GM21825 (cell line): ENCODE measurements around the gene MRPL50.
"Not testable (repeated sequence)": the region's sequence is repeated elsewhere in the genome, so short reads cannot be mapped to it uniquely, and the experiment has no call there.

Source experiments
- ATAC-seq: cut with Tn5 transposase; IDR thresholded peaks from one replicate; pipeline ENCODE4 v1.9.1; 2021; ENCODE audit warnings: mild to moderate bottlenecking, moderate library complexity; ENCODE audit not compliant: unreplicated experiment

MRPL50 gene

DNA sequence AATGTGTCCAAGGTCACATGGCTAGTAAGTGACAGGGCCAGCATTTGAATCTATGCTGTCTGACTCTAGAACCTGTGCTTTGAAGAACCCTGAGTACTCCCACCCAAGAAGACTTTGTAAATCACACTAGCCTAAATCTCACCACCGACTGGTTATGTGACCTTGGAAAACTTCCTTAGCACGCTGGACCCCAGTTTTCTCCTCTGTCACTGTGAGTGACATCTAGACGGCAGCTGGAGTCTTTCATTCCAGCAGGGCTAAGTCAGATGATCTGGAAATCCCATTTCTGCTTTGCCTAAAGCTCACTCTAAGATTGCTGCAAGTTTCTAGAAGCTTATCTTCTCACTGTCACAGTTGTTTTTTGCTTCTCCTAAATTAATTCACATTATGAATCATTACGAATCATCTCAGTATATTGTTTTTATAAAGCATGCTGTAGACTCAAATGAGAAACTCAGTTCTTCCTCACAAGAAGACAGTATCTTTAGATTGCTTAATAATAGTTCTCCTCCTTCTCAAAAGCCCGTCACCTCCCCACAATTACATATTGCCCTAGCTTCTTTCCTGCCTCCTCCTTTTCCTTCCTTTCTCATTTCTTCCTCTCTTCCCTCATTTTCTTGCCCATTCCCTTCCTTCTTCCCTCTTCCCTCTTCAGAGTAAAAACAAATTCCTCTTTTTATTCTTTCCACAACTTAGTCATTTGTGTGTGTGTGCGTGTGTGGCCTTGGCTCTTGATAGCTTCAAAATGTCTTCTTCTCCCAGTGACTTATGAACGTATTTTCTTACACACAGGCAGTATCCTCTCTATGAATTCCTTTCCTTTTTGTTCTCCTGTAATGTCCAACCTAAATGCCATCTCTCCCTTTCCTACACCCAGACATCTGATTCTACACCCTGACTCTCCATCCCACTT is 20.4 kb upstream of the MRPL50 start:
- no peak for ATAC-seq

DNA sequence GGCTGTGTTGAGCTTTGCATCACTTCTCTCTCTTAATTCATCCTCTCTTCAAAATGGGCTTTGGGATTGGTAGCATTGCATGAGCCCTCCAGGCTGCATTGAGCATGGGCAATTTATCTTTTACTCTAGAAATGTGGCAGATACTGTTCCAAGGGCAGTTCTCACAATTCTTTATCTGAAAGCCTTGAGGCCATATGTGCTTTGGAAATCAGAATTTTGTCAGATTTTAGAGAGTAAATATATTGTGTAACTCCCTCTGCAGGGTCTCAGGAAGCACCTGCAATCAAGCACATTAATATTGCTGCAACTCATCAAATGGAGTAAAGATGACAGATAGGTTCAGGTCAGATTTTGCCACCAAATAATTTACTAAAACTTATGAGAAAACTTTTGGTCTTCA is 19.6 kb upstream of the MRPL50 start:
- no peak for ATAC-seq

DNA sequence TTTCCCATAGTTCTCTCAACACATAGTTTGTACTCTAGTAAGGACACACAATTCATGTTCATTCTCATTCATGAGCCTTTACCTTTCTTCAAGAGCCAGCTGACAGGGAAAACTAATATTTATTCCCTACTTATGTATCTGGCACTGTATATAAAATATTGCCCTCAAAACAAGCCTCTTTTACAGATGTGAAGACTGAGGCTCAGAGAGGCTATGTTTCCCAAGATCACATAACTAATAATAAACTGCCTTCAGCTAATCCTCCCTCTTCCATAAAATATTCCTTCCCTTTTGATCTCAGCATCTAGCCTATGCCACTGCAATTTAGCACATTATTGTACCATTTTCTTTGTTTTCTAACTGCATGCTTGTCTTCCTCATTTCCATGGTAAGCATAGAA is 19.0 kb upstream of the MRPL50 start:
- no peak for ATAC-seq

DNA sequence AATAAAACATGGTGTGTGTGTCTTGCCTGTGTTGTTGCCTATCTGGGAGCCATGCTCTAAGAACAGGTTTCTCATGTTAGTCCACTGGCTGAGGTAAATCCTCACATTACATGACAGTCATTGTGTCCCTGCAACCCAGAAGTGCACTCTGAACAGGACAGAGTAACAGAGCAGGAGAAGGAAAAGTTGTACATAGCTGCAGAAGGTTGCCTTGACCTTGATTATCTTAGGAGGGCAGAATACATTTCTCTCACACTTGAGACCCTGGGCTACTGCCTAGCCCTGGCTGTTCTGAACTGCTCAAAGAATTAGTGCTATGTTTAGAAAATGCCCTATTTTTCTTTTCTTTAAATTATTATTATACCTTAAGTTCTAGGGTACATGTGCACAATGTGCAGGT is 17.2 kb upstream of the MRPL50 start:
- no peak for ATAC-seq

DNA sequence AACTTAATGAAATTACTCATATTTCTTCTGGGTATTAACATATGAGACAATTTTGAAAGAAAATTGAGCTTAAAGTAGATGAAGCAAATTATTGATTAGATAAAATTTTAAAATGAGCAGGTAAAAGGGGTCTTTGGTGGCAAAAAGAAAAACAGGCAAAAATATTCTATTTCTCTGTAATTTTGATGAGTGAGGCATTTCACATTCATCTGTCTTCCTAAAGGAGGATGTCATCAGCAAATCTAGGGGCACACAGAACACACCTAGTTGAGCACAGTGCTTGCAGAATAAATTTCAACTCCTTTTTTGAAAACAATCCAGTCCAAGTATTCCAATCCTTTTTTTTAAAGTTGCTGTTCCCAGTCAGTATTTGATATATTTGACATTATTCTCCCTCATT is 16.4 kb upstream of the MRPL50 start:
- no peak for ATAC-seq

DNA sequence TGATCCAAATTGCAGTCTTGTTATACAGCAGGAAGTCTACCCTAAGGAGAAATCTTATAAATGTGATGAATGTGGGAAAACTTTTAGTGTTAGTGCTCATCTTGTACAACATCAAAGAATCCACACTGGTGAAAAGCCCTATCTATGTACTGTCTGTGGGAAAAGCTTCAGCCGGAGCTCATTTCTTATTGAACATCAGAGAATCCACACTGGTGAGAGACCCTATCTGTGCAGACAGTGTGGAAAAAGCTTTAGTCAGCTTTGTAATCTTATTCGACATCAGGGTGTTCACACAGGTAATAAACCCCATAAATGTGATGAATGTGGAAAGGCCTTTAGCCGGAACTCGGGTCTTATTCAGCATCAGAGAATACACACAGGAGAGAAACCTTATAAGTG is 10.7 kb upstream of the MRPL50 start:
- ATAC-seq: no peak

DNA sequence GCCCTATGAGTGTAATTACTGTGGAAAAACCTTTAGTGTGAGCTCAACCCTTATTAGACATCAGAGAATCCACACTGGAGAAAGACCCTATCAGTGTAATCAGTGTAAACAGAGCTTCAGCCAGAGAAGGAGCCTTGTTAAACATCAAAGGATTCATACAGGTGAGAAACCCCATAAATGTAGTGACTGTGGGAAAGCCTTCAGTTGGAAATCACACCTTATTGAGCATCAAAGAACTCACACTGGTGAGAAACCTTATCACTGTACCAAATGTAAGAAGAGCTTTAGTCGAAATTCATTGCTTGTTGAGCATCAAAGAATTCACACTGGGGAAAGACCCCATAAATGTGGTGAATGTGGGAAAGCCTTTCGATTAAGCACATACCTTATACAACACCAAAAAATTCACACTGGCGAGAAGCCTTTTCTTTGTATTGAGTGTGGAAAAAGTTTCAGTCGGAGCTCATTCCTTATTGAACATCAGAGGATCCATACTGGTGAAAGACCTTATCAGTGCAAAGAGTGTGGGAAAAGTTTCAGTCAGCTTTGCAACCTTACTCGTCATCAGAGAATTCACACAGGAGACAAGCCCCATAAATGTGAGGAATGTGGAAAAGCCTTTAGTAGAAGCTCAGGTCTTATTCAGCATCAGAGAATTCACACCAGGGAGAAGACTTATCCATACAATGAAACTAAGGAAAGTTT is 10.1 kb upstream of the MRPL50 start:
- ATAC-seq: no peak

DNA sequence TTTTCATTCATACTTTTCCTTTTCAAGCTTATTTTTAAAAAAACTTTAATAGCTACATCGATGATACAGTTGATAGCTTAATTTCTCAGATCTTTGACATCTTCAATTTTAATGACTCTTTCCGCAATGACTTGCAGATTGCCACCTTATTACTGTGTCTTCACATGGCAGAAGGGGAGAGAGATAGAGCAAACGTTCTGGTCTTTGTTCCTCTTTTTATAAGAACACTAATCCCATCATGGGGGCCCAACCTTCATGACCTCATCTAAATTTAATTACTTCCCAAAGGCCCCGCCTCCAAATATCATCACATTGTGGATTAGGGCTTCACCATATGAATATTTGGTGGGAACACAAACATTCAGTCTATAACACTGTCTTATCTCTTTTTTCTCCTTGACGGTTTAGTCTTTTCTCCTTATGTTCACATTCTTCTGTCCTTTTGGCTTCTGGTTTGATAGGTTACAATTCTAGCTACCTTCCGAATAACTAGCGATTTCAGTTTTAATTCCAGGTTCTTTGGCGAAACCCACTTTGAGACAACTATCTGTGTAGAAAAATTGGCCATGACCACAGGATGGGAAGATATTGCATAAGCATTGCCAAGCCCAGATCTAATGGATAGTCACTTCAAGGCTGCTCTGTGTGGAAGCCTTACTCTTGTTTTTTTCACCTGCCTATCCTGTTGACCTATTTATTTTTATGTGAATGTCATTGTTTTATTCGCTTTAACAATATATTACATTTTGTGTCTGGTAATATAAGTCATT is 5.3 kb upstream of the MRPL50 start:
- ATAC-seq: no peak

DNA sequence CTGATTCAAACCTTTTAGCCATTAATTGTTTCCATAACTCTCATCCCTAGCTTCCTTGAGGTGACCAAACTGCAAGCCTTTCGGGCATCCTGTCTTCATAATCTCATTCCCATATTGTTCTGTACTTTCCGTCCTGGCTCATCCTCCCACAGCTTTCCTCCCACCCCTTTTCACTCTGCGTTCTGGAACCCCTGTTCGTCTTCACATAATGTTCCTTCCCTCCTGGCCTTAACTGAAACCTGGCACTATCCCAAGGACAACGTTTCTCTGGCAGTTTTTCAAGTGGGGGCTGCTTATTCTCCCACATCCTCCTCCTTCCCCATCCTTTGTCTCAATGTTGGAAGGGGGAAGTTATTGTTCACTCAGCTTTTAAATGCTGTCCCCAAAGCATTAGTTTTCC is 1.7 kb upstream of the MRPL50 start:
- ATAC-seq: no peak

DNA sequence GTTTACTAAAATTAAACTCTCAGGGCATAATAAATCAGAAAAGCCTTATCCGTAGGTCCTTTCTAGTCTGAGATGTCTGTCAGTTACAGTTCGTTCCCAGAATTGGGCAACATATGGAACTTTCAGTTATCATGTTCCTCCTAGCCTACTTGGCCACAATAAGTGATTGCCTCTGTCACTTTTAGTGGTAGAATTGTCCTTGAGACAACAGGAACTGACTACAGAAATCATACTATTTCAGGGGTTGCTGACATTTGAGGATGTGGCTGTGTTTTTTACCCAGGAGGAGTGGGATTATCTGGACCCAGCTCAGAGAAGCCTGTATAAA is 1.2 kb upstream of the MRPL50 start:
- no peak for ATAC-seq

DNA sequence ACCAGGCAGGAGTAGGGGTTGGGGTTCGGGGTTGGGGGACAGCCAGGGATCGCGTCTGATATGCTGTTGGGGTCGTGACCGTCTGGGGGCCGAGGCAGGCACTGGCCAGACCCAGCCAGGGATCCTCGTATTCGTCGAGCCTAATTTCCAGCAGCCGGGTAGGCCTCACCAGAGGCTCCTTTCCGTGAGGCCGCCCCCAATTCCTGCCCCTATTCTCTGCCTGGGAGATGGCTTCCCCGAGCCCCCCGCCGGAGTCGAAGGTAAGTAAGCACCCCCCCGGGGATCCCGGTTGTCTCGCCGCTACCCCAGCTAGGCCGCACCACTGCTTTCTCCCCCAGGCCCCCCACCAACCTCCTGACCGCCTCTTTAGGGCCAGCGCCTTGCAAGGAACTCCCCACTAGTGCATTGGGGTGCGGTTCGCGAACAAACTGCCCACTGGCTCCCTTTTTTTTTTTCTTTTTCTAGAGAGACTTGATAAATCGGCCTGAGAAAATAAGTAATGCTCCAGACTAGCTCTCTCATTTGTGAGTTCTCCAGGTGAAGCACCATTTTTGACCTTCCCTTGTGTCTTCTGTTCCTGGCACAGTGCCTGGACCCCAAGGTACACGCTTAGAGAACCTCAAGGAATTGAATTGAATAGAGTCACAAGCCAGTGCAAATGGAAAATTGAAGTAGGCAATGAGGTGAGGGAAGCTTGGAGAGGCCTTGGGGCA is 668 bp upstream of the MRPL50 start:
- peak; percentile 9 for ATAC-seq

DNA sequence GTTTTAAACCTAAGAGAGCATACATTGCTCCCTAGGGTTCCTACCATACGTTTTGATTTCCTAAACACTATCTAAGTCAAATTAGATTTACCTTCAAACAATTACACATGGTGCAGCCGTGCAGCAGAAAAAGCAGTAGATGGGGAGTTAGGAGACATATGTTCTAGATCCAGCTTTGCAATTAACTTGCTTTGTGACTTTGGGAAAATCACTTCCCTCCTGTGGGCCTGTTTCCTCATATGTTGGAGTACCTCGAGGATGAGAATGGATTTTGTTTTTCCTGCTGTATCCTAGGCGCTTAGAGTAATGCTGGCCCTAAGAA is 711 bp downstream of the MRPL50 start:
- no peak for ATAC-seq

DNA sequence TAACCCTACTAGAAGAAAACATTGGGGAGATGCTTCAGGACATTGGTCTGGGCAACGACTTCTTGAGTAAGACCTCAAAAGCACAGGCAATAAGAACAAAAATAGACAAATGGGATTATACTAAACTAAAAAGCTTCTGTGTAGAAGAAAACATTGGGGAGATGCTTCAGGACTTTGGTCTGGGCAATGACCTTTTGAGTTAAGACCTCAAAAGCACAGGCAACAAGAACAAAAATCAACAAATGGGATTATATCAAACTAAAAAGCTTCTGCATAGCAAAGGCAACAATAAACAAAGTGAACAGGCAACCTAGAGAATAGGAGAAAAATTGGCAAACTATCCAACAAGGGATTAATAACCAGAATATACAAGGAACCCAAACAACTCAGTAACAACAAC is 3.7 kb downstream of the MRPL50 start:
- ATAC-seq: no peak

DNA sequence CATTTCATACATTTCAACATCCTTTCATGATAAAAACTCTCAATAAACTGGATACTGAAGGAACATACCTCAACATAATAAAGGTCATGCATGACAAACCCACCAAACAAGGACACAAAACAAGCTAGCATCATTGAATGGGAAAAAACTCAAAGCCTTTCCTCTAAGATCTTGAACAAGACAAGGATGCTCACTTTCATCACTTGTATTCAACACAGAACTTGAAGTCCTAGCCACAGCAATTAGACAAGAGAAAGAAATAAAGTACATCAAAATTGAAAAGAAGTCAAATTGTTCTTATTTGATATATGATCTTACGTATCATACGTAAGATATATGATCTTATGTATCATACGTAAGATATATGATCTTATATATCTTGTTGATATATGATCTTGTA is 5.3 kb downstream of the MRPL50 start:
- ATAC-seq: no peak

DNA sequence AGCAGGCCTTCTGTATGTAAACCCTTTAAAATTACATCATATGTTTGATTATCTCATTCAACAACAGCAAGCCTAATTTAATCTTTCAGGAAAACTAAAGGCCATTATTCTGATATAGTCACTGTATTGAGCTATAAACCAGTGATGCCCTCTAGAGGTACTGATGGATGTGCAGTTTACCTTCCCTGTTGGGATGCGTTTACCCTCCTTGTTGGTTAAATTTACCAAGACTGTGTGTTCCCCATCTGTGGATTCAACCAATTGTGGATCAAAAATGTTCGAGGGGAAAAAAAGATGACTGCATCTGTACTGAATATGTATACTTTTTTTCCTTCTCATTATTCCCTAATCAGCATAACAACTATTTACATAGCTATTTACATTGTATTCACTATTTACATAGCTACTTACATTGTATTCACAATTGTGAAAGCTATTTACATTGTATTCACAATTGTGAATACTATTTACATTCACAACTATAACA is 9.9 kb downstream of the MRPL50 start:
- no peak for ATAC-seq

DNA sequence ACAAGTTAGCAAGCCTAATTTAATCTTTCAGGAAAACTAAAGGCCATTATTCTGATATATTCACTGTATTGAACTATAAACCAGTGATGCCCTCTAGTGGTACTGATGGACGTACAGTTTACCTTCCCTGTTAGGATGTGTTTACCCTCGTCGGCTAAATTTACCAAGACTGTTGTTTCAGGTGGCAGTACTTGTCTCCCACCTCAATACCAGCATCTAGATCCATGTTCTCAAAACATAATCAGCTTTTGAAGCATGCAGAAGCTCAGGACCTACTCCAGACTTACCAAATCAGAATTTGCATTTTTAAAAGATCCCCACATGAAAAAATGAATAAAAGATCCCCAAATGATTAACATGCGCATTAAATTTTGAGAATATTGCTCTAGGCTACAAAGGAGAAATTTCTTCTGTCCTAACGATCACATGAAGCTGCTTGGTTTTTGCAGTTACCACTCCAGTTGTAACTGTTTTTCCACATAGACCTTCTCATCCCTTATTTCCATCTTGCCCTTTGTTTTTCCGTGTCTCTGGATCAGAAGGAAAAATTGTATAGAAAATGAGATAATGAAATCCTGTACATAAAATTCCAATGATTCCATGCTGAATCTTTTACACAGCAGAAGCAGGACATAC is 10.4 kb downstream of the MRPL50 start:
- ATAC-seq: no peak

DNA sequence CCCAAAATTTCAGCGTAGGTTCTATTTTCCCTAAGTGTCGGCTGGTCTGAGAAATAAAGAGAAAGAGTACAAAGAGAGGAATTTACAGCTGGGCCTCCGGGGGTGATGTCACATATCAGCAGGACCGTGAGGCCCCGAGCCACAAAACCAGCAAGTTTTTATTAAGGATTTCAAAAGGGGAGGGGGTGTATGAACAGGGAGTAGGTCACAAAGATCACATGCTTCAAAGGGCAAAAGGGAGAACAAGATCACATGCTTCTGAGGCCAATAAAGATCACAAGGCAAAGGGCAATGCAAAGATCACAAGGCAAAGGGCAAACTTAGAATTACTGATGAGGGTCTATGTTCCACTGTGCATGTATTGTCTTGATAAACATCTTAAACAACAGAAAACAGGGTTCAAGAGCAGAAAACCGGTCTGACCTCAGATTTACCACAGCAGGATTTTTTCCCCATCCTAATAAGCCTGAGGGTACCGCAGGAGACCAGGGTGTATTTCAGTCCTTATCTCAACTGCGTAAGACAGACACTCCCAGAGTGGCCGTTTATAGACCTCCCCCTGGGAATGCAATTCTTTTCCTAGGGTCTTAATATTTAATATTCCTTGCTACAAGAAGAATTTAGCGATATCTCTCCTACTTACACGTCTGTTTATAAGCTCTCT is 13.4 kb downstream of the MRPL50 start, which contains the start of gene BAAT:
Gene BAAT (minus strand): TSS at position 134 of the 664 bp plus-strand sequence. CDS start 13,602 bp downstream, outside the sequence.
- not testable (repeated sequence) for ATAC-seq

DNA sequence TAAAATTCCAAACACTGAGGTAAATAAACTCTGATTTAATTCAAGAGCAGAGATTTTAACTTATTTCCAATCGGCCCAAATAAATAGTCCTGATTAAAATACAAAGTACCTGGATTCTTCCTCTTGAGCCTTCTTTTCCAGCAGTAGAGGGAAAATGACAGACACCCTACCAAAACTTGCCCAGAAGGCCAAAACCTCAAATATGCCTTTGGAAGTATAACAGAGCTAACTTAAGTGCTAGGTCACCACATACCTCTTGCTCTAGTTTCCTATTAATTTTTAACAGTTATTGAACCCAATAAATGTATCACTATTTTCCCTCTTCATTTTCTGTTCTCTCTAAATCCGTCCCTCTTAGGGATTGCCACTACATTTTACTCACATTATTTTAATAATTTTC is 15.1 kb downstream of the MRPL50 start:
- no peak for ATAC-seq

DNA sequence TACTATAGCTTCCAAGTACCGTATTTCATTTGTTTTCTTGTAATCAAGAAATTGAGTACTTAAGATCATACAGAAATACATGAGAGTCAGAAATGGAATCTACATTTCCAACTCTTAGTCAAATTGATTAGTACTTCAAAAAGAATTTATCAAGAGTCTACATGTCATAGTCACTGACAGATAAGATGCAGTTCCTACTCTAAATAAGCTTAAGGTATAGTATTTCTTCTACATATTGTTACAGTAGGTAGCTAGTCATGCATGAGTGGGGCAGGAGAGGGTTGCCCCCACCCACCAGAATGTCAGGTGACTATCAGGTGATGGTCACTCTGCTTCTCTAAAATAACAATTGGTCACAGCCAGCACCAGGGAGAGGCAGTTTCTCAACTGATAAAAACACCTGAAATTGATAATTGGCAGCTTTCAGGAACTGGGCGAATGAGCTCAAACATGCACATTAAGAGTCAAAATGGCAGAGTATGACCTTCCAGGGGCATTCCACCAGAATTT is 16.5 kb downstream of the MRPL50 start:
- ATAC-seq: no peak

DNA sequence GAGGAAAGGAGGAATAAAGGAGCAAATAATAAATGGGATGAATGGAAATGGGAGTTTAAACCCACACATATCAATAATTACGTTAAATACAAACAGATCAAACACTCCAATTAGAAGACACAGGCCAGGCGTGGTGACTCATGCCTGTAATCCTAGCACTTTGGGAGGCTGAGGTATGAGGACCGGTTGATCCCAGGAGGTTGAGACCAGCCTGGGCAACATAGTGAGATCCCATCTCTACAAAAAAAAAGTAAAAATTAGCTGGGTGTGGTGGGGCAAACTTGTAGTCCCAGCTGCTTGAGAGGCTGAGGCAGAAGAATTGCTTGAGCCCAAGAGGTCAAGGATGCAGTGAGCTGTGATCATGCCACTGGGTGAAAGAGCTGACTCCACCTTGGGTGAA is 17.3 kb downstream of the MRPL50 start:
- ATAC-seq: no peak
